Immature natural killer cell (primary cell): ENCODE measurements around the gene CCL25. TPM values are rescaled to one million over a fixed set of nuclear protein-coding genes. Genes with fewer than 3 reads are reported as not detected.

ENCODE experiments used
- polyA plus RNA-seq, 3 donors: library from polyadenylated mRNA; unstranded; fragments of 300-500 nt; fragmentation: Illumina TruSeq; gene quantifications; one replicate each; pipeline ENCODE4 v1.2.3, GENCODE V29; 2021

Gene CCL25
- polyA plus RNA-seq, 3 donors from 2014 or later = 0.57 to 1.1 TPM; not detected in 1

Other genes starting within 250 kb of the CCL25 start
- gene EVI5L, start 222.5 kb upstream of the CCL25 start, polyA plus RNA-seq = 1 to 10 TPM; 1.6 to 5.1 (median 2.7) TPM
- not detected for gene PRR36, start 178.4 kb upstream of the CCL25 start, polyA plus RNA-seq
- gene LRRC8E, start 164.2 kb upstream of the CCL25 start, polyA plus RNA-seq = not detected
- 1 to 10 TPM; 2.0 to 4.4 (median 2.7) TPM for gene MAP2K7, start 148.9 kb upstream of the CCL25 start, polyA plus RNA-seq
- under 1 TPM in 1 of 3 donors, not detected in 2; 0.86 TPM for gene TGFBR3L, start 137.9 kb upstream of the CCL25 start, polyA plus RNA-seq
- 10 to 100 TPM; 15.6 to 31.1 (median 17.0) TPM for gene SNAPC2, start 132.4 kb upstream of the CCL25 start, polyA plus RNA-seq
- not detected for gene CTXN1, start 126.6 kb upstream of the CCL25 start, polyA plus RNA-seq
- gene TIMM44, start 109.1 kb upstream of the CCL25 start, polyA plus RNA-seq = 10 to 100 TPM; 12.7 to 22.1 (median 14.7) TPM
- 10 to 100 TPM; 48.9 to 62.0 (median 54.1) TPM for gene ELAVL1, start 47.1 kb upstream of the CCL25 start, polyA plus RNA-seq
- gene FBN3, start 96.8 kb downstream of the CCL25 start, polyA plus RNA-seq = not detected
- gene CERS4, start 156.6 kb downstream of the CCL25 start, polyA plus RNA-seq = 10 to 100 TPM; 38.0 to 61.1 (median 48.1) TPM